ENCODE data around the gene CFAP46. TPM values are rescaled to one million over a fixed set of nuclear protein-coding genes. Genes with fewer than 3 reads are reported as not detected.

Gene CFAP46
- total and polyA plus RNA-seq, 2 experiments from 2014 or later = 2.2 to 2.4 TPM

- TF ChIP-seq CTCF (IDR thresholded peaks at IDR 0.05; ENCODE audit: poor library complexity) = no peak
- no peak for TF ChIP-seq EZH2phosphoT487 (IDR thresholded peaks at IDR 0.05; ENCODE audit: low read depth, severe bottlenecking, unreplicated experiment)
- no peak for TF ChIP-seq EZH2 (IDR thresholded peaks at IDR 0.05; ENCODE audit: borderline replicate concordance)
- Histone ChIP-seq H3K4me3 (no peak overlapping the region), H2AFZ (no peak overlapping the region), H3K4me1 (ENCODE audit: insufficient read depth) (no peaks in the 10 kb centered on the region), H3K27me3 (no peaks in the 10 kb centered on the region), H3K27ac (no peak overlapping the region), H3K79me2 (no peaks in the 10 kb centered on the region), H4K20me1 (ENCODE audit: insufficient read depth, poor library complexity, severe bottlenecking) (no peaks in the 10 kb centered on the region), H3K4me2 (no peak overlapping the region), H3K9me2 (replicated peaks; ENCODE audit: insufficient read depth) (no peaks in the 10 kb centered on the region), H3K36me3 (replicated peaks; ENCODE audit: insufficient read depth, low read depth) (no peaks in the 10 kb centered on the region), H3K9me3 (ENCODE audit: low read depth) (no peaks in the 10 kb centered on the region)
- 87% methylated on average over 23 of the region's 23 CpGs for WGBS (ENCODE audit: low lambda C conversion rate, missing lambda C conversion rate)
- DNase-seq (ENCODE audit: low spot score) = no peak
Observed at GRCh38 chr10:132881186-132881920, 61.0 kb downstream of the CFAP46 start.

- H3K27ac ChIP-seq = no peak overlapping the region
- no peaks in the 10 kb centered on the region for H4K20me1 ChIP-seq (ENCODE audit: insufficient read depth, poor library complexity, severe bottlenecking)
- 91% methylated on average over 35 of the region's 35 CpGs for WGBS (ENCODE audit: low lambda C conversion rate, missing lambda C conversion rate)
- no peak overlapping the region for H3K4me3 ChIP-seq
- no peaks in the 10 kb centered on the region for H3K79me2 ChIP-seq
- no peak for TF ChIP-seq EZH2 (IDR thresholded peaks at IDR 0.05; ENCODE audit: borderline replicate concordance)
- no peak for TF ChIP-seq EZH2phosphoT487 (IDR thresholded peaks at IDR 0.05; ENCODE audit: low read depth, severe bottlenecking, unreplicated experiment)
- no peak for TF ChIP-seq CTCF (IDR thresholded peaks at IDR 0.05; ENCODE audit: poor library complexity)
- no peaks in the 10 kb centered on the region for H3K36me3 ChIP-seq (replicated peaks; ENCODE audit: insufficient read depth, low read depth)
- H3K4me2 ChIP-seq = no peak overlapping the region
- no peaks in the 10 kb centered on the region for H3K9me3 ChIP-seq (ENCODE audit: low read depth)
- H3K9me2 ChIP-seq (replicated peaks; ENCODE audit: insufficient read depth) = no peaks in the 10 kb centered on the region
- no peak overlapping the region for H2AFZ ChIP-seq
- H3K4me1 ChIP-seq (ENCODE audit: insufficient read depth) = no peaks in the 10 kb centered on the region
- no peaks in the 10 kb centered on the region for H3K27me3 ChIP-seq
- no peak for DNase-seq (ENCODE audit: low spot score)
Observed at GRCh38 chr10:132880128-132880981, 62.0 kb downstream of the CFAP46 start.

DNA sequence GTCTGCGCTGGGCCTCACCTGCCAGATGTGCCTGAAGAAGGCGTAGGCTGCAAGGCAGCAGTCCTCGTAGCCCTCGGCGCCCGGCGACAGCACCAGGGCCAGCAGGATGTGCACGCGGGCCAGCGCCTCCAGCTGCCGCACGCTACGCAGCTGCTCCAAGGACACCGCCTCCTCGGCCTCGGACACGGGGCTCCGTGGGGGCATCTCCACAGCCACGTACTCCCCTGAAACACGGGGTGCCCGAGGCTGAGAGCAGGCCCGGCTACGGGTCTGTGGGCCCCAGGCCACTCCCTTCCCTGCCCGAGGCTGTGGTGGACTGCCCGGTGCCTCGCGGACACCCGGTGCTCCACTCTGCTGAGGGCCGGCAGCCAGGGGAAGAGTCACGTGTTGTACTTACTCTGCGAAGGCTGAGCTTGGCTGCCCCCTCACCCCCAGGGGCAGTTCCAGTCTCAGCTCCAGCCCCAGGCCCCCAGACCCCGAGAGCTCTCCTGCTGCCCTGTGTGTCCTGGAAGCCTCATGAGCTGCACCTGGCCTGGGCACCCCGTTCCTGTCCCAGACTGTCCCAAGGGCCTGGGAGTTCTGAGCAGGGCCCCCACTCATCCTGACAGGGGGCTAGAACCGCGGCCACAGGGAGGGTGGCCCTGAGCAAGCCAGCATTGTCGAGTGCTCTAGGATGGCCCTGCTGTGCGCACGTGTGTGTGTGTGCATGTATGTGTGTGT is 62.8 kb downstream of the CFAP46 start:
- no peaks in the 10 kb centered on the region for H3K36me3 ChIP-seq (replicated peaks; ENCODE audit: insufficient read depth, low read depth)
- H3K27ac ChIP-seq = no peak overlapping the region
- H3K79me2 ChIP-seq = no peaks in the 10 kb centered on the region
- H3K4me3 ChIP-seq = no peak overlapping the region
- no peak for DNase-seq (ENCODE audit: low spot score)
- no peaks in the 10 kb centered on the region for H3K27me3 ChIP-seq
- no peaks in the 10 kb centered on the region for H3K4me1 ChIP-seq (ENCODE audit: insufficient read depth)
- H3K9me2 ChIP-seq (replicated peaks; ENCODE audit: insufficient read depth) = no peaks in the 10 kb centered on the region
- TF ChIP-seq EZH2phosphoT487 (IDR thresholded peaks at IDR 0.05; ENCODE audit: low read depth, severe bottlenecking, unreplicated experiment) = no peak
- TF ChIP-seq CTCF (IDR thresholded peaks at IDR 0.05; ENCODE audit: poor library complexity) = no peak
- no peak for TF ChIP-seq EZH2 (IDR thresholded peaks at IDR 0.05; ENCODE audit: borderline replicate concordance)
- H2AFZ ChIP-seq = no peak overlapping the region
- 76% methylated on average over 34 of the region's 38 CpGs for WGBS (ENCODE audit: low lambda C conversion rate, missing lambda C conversion rate)
- no peaks in the 10 kb centered on the region for H4K20me1 ChIP-seq (ENCODE audit: insufficient read depth, poor library complexity, severe bottlenecking)
- no peak overlapping the region for H3K4me2 ChIP-seq
- no peaks in the 10 kb centered on the region for H3K9me3 ChIP-seq (ENCODE audit: low read depth)

All from hepatocyte (in vitro differentiated cells).